ENCODE data around the gene MYB.

- TF ChIP-seq, protein P1, sequence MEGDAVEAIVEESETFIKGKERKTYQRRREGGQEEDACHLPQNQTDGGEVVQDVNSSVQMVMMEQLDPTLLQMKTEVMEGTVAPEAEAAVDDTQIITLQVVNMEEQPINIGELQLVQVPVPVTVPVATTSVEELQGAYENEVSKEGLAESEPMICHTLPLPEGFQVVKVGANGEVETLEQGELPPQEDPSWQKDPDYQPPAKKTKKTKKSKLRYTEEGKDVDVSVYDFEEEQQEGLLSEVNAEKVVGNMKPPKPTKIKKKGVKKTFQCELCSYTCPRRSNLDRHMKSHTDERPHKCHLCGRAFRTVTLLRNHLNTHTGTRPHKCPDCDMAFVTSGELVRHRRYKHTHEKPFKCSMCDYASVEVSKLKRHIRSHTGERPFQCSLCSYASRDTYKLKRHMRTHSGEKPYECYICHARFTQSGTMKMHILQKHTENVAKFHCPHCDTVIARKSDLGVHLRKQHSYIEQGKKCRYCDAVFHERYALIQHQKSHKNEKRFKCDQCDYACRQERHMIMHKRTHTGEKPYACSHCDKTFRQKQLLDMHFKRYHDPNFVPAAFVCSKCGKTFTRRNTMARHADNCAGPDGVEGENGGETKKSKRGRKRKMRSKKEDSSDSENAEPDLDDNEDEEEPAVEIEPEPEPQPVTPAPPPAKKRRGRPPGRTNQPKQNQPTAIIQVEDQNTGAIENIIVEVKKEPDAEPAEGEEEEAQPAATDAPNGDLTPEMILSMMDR (IDR thresholded peaks at IDR 0.05): no peak
- TF ChIP-seq POLR2A (IDR thresholded peaks at IDR 0.05) (no peak), POLR2AphosphoS5 (IDR thresholded peaks at IDR 0.05) (no peak)
Measured at GRCh38 chr6:135250234-135250633, 69.1 kb downstream of the MYB start.

All from prostate gland (tissue), 2 donors.